ENCODE data around the gene PARK7.

The PARK7 gene

DNA sequence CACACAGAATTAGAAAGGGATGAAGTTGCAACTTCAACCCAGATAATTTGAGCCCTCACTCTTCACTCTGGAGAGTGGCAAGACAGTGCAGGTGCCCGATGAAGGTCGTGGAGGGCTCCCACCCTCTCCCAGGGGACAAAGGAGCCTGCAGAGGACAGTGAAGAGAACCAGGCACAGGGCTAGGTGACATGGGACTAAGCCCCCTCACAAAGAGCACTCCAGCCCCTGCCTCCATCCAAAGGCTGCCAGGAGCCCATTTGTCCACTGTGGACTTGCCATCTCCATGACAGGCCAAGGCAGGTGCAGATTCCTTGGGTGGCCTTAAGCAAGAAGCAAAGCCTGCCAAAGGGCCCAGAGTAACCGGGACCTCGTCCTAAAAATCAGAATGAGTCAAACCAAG, 49.5 kb downstream of the PARK7 start:
- no peak for DNase-seq

DNA sequence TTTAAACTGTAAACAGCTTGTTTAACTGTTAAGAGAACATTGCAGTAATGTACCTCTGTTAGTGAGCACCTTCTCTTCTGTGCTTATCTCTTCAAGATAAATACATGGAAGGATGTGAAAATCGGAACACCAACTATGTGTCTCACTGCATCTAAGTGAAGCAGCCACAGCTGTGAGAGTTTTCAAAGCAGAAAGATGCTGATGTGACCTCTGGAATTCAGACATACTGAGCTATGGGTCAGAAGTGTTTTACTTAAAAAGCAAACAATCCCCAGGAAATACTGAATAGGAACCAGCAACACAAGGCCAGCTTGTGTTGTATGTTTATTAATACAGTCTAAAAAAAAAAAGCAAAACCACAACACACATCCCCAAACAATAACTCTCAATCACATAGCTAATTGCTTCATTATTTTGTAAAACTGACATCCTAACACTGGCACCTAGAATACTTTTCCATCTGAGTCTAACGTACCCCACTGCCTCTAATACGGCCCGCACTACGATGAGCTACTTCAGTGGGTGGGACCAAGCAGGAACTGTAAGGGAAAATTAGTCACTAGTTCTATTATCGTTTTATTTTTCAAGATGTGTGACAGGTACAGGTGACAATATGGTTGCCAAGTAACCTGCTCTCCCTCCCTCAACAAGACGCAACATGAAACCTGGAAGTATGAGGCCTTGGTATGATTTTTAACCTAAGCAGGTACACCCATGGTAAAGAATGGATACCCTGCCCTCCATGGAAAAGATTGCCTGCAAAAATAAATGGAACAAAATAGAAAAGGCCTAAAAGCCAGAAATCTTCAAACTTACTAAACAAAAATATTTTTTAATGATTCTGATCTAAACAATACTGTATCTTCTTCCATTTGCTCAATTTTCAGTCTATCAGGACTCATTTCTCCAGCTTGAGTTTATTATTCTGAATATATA, 50.7 kb downstream of the PARK7 start:
- DNase-seq = no peak

DNA sequence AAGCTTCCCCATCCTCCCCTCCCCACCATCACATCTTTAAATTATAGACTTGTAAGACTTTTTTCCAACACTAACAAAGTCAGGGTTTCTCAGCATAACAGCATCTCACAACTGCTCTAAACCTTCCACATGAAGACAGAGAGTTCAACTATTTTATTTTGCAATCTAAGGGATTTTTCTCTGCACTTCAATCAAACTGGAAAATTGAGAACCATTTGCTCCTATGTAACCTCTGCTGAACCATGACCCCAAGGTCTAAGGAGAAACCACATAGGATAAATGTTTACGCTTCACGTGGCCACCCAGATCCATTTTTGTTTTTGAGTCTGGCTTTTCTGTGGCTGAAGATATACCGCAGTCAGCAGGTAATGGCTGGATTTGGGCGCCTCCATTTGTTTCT, 51.4 kb downstream of the PARK7 start:
- no peak for DNase-seq

DNA sequence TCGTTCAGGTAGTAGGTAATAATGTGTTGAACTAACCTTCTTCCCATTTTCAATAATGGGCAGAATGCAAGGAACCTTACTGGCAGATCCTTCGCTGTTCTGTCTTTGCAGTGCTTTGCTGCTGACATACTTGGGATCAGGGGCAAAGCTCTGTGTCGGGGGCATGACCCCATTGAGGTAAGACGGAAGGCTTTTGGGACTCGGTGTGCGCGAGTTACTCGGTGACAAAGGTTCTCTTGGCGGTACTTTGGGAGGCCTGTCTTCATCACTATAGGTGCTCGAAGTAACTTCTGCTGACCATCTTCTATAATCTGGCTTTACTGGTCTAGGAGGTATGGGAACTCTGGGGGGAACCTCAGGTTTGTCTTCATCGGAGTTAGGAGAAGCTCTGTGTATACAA, 51.9 kb downstream of the PARK7 start:
- DNase-seq = no peak

DNA sequence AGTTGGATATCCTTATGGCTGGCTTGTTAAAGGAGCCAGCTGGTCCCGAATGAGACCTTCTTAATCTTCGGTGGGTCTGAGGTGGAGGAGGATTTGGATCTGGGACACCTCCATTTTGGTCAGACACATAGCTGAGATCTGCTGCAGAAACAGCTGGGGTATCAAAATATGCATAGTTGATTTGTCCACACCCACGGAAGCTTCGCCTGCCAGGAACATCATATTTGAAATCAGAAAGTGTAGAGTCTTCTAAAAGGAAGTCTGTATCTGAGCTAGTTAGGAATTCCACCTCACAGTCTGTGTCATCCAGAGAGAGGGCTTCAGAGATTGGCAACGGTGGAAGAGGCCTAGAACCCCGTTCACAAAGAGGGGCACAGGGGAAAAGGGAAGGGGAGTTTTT, 52.3 kb downstream of the PARK7 start:
- no peak for DNase-seq

DNA sequence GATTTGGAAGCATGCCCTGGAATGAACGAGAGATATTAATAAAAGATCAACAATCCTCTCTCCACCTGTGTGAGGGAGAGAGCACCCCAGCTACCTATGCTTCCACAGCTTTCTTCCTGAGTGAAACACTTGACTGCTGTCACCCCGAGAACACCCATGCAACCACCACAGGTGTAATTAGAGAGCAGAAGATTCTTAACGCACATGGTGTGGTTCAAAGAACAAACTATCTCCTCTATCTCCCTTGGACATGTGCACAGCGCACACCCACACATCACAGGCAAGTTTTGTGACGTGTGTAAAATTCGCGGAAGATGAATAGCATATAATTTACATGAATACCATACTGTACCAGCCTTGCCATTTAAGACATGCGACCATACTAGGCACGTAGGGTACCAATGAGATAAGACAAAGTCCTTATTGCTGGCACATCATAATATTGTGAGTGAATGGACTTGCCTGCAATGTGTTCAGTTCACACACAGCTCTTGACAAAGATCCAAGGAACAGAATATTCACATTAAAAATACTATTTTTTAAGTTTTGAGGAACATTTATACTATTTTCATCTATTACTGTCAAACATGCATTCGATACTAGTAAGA, 53.0 kb downstream of the PARK7 start:
- no peak for DNase-seq

DNA sequence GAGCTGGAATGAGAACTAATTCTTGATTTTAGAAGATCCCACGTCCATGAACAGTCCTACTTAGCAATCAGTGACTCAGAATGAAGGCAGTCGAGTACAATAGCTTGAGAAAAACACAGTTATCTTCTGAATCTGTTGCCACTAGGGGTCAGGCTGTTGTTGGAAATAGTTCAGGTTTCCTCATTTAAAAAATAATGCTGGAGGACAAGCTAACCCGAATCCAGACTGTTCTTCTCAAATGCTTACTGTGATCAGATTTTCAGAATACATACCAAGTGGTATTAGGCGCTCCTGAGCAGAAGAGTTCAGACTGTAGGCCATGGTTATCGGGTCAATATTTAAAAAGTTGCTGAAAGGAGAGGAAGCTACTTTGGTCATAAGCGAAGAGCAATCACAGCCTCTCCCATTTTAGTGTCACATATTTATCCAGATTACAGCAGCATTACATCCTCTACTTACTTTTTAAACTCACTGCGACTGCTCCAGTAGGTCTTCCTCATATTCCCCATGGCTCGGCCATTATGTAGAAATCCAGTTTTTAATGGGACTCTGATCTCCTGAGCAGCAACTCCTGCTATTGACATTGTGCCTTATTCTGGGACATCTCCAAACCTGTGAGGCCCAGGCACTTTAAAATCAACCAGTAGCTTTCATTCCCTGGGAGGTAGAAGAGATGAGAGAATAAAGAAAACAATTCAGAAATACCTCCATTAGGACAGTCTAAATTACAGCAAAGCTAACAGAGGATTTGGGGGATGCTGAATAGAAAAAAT, 53.7 kb downstream of the PARK7 start:
- peak; percentile 68 to 78 for DNase-seq

DNA sequence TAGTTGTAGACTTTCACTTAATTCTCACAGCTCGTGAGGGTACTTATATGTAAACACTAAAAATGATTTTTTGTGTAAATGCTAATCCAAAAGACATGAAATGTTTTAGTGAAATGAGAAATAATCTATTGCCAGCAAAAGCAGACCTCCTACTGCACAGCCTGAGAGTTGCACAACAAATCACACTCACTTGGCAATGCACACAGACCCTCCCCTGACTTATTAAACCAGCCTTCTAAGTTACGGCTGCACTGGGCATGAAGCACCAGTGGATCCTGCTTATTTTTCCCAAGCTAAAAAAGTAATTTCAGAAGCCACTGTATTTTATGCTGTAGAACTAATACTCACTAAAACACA, 54.3 kb downstream of the PARK7 start:
- DNase-seq = no peak

DNA sequence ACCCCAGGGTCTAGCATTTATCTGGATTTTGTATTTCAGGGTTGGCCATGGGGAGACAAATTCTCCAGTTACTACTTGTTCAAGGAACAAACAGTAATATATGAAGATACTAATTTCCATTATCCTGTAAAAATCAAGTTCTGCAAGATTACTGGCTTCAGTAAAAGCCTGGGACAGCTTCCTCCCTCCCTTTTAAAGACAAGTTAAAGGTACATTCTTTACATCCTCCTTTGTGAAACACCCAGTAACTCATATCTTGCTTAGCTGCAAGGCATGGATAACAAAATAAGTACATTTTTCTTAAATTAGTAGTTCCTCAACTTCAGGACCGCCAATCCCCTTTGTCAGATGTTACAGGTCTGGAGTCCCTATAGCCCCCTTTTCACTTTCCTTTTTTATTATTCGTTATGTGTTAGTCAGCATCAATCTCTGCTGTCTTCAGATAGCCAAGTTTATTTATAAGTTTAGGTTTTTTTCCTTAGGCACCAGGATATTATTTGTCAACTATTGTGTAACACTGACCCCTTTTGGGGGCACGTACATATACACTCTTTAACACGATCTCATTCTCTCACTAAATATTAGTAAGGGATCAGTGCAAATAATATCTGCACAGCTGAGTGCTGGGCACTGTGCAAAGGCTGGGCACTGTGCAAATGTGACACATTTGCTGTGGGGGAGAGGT, 54.8 kb downstream of the PARK7 start:
- DNase-seq = no peak

DNA sequence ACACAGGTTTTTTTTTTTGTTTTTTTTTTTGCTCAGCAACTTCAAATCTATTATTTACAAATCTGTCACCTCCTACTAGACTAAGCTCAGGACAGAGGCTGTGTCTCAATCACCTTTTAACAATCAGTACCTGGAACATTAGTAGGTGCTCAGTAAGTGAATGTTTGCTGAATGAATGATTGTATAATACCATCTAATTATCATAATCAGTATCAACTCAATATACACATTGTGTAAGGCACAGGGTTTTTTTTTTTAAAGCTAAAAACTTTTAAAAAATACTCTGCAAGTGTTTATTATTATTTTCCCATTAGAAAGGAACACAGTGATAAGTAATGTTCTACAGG, 55.4 kb downstream of the PARK7 start:
- DNase-seq = no peak

DNA sequence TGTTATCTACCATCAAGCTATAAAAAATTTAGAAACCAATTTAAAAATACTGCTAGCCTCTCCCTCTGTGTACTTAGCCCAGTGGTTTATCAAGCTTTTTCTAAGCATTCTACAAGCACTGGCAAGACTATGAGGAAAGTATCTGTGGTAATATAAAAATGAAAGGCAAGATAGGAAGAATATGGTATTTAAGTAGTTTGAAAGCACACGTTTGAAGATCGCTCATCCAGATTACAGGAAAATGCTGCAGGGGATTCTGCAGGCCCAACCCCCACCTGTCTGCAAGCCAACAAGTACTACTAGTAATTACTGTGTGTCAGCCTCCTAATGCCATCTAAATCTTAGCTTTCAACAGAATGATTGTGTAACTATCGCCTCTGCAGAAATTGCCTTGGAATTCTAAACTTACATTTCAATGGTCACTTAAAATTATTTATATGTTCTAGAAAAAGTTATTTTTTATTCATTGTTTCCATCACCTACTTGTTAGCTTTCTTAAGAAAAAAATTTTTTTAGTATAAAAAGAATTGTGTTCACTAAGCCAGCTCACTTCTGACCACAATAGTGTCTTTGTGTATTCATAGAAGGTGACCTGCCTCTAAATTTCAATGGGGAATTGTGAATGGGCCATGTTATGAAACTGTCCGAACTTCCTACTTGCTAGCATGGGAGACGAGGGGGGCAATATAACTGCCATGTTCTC, 56.1 kb downstream of the PARK7 start:
- peak in 1 of 2 donors; percentile 18 for DNase-seq

DNA sequence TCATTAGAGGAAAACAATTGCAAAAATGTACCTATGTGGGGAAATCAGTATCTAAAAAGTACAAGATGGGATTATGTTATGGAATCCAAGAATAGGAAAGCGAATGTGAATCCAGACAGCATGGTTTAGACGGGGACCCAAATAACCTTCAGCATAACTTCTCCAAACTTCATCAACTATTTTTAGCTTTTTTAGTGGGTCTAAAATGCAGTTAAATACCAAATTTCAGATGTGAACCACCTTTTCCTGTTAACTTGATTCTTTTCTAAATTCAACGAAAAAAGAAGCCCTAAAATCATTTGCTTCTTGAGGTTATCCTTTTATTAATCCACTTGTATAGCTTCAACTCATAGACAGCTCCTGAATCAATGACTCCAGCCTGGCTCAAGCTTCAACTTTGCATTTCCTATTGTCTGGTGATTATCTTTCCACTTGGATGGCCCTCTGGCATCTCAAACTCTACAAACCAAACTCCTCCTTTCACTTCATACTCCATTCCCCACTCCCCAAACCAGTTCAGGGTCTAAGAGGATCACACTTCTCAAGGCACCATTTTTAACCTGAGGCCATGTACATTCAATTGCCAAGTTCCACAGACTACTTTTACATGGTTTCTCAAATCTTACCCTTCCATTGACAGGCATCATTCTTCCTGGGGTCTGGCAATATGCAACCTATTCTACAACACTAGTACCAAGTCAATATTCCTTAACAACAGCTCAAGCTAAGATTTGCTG, 57.1 kb downstream of the PARK7 start:
- DNase-seq = no peak

DNA sequence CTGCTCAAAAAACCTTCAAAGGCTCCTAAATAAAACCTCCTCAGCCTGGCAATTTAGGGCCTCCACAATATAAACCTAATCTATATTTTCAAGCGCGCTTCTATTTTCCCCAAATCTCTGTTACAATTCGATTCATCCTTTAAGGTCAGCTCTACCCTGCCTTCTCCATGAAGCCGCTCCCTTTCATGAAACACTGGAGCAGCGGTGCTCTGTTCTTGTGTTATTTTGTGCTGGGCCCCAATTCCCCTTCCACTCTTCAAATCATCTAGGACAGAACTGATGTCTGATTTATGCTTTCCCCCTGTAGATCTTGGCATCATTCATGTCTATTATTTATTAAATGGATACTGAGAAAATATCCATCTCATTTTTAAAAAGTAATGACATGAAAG, 57.7 kb downstream of the PARK7 start:
- DNase-seq = no peak

DNA sequence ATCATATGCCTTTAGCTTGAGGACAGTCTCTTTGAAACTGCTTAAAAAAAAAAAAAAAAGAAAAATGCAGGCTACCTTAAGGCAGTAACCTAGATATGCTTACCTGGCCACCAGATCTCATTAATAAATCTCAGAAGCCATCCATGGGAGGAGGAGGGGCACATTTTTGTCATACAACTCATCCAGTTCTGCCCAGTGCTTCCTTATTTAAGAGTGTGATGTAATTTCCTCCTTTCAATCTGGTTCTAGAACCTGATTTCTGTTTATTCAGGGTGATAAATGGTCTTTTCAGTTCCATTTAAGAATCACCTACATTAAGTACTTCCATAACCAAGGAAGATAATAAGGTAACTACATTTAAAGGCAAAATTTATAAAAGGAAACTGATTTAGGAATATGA, 58.5 kb downstream of the PARK7 start:
- peak; percentile 40 to 46 for DNase-seq

DNA sequence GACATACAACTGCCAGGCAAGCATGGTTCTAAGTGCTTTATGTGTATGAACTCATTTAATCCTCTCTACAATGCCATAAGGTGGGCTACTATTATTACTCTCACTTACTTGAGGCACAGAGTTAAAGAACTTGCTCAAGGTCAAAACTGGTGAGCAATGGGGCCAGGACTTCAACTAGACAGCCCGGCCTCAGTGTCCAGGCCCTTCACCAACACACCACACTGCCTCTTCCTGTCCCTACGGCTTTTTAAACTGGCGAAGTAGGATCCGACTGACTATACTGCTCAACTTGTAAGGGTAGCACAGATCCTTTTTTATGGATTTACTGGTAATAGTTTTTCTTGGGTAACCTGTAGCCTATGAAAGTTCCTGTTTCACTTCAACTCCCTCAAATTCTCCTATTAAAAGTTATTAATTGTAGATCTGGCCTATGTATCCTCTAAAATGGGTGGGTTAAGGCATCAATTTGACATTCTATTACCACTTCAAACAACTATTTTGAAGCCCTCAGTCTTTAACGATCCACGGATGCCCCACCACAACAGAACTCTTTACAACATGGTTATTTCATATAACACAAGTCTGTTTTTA, 60.3 kb downstream of the PARK7 start:
- no peak for DNase-seq

DNA sequence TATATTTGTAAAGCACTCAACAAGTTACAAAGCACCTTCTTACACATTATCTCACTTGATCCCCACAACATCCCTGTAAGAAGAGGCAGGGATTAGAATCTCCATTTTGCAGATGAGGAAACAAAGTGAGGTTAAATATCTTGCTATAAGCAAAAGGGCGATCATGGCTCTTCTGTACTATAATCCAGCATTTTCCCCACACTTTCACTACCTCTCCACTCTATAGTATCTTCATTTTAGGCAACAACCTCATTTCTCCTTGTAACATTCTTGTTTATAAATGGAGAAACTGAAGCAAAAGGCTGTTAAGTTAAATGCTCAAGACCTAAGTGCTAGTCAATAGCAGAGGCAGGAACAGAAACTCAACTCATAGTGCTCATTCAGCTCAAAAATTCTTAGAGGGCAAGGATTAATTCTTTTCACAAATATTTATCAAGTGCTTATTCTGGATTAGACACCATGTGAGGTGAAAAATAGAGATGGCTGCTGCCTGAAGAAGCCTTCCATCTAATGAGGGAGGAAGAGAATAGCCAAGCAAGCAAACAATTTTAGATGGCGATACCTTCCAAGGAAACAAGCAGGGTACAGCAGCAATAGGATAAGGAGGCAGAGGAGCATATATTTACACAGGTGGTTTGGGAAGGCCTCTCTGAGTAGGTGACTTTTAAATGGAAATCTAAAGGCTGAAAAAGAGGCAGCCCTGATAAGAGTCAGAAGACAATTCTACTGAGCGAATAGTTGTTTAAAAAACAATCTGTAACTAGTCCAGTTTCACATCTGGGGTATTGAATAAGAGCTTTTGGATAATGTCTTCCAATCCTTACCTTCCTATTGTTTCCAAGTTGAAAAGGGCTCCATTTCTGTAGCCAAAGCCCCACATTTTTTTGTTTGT, 61.1 kb downstream of the PARK7 start:
- no peak for DNase-seq

DNA sequence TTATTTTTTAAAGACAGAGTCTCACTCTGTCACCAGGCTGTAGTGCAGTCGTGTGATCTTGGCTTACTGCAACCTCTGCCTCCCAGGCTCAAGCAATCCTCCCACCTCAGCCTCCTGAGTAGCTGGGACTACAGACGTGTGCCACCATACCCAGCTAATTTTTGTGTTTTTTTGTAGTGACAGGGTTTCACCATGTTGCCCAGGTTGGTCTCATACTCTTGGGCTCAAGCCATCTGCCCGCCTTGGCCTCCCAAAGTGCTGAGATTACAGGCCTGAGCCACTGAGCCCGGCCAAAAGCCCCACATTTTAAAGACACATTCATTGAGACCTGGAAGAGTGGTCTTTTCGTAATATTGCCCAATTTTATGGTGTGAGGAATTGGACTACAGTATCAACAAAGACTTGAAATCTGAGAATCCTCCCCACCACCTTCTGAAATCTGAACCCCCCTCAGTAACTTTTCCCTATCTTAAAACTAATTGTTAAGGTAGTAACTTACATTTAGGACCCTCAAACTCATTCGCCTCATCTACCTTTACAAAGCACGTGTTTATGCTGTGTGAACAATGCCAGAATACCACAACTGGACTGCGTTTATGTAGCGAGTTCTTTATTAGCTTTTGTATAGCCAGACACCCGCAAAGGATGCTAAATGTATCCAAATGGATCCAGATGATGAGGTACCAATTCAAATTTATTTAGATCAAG, 61.9 kb downstream of the PARK7 start:
- DNase-seq = no peak

DNA sequence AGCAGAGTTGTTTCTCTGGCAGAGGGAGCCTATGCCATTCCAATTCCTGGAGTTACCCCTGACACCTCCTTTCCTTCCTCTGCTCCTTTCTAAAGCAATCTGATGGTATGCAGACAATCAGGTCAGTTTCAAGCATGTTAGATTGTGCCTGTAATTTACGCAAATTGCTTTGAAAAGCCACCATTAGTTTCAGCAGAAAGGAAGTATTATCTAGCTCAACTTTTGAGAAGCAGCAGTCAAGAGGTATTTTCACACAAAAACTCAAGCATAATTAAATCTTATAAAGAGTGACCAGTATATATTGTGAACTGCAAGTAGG, 62.4 kb downstream of the PARK7 start:
- DNase-seq = no peak

DNA sequence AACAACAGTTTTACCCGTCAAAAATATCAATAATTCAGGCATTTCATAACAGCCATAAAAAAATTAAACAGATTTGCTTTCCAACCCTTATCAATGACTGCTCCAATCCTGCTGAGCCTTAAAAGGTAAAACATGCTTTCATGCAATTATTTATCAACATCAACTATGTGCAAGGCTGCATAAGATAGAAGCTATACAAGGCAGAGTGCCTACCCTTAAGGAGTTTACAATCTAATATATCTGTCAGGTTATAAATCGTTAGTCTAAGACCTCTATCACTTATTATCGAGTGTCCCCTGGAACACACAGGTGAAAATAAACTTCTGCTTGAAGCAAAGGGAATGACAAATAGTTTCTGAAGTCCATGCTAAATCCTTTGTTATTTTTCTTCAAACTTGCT, 62.8 kb downstream of the PARK7 start:
- DNase-seq = no peak
